C1 segment of cervical spinal cord (tissue), 14 donors: ENCODE data around the gene SOST.

Experiments used
- DNase-seq, 14 donors: peaks; one replicate each; lab custom pipeline; 2025; lab: John Stamatoyannopoulos, UW

SOST gene

DNA sequence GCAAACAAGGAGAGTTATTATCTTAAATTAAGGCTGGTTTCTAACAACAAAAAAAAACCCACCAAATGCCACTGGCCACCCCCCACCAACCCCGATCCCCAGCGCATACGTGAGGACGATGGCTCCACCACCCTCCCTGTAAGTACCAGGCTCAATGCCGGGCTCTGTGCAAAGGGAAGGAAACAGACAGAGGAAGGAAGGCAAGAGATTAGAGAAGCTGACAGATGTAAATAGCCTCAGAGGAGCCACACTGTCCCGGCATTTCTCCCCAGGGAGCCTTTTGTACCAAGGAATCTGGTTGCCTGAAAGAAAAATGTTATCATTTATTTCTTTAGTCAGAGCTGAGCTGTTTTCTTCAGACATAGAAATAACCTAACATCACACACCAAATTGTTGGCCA is 13.1 kb downstream of the SOST start:
- no peak for DNase-seq

DNA sequence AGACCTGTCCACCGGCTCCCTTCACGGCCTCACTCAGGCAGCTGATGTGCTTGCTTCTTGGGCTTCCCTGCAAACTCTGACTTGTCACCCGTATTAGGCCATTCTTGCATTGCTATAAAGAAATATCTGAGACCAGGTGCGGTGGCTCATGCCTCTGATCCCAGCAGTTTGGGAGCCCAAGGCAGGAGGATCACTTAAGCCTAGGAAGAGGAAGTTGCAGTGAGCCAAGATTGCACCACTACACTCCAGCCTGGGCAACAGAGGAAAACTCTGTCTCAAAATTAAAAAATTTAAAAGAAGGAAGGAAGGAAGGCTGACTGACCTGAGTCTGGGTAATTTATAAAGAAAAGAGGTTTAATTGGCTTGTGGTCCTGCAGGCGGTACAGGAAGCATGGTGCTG is 17.0 kb downstream of the SOST start:
- no peak for DNase-seq

DNA sequence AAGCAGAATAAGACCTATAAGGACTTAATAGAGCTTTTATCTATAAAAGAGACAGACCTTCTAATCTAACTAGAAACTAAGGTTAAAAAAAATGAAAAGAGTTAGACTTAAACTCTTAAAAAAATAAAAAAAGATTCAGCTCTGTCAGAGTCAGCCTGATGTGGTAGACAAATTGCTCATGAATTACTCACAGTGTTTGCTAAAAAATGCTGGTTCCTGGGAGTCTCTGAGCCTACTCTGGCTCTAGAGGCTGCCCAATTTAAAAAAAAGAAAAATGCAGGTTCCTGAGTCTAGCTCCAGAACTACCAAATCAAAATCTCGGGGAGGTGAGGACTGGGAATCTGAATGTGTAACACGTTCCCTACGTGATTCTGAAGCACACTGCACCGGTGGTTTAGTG is 18.1 kb downstream of the SOST start:
- no peak for DNase-seq

DNA sequence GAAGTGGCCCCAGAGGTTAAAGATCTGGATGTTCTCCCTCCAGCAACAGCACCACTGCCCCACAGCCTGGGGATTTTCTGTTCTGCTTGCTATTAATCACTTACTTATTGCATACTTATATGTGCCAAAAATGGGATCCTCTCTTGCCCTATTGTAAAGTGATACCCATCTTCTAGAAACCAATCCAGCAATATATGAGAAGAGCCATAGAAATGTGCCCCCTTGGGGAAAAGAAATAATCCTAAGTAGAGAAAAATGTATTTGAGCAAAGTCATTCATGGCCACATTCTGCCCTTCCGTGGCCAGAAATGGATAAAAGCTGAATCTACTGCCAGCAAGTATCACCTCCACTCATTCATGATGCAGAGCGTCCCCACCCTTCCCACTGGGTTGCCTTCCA is 20.9 kb downstream of the SOST start:
- DNase-seq: no peak

DNA sequence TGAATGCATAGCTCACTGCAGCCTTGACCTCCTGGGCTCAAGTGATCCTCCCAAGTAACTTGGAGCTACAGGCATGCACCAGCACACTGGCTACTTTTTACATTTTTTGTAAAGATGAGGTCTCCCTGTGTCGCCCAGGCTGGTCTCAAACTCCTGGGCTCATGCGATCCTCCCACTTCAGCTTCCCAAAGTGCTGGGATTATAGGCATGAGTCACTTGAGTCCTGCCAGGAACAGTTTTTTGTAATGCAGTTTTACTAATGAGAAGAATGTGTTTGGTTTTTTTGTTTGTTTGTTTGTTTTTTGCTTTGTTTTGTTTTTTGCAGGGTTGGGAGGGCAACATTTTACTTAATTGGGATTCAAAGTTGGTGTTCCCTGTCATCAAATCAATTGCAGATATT is 22.2 kb downstream of the SOST start:
- DNase-seq: no peak

DNA sequence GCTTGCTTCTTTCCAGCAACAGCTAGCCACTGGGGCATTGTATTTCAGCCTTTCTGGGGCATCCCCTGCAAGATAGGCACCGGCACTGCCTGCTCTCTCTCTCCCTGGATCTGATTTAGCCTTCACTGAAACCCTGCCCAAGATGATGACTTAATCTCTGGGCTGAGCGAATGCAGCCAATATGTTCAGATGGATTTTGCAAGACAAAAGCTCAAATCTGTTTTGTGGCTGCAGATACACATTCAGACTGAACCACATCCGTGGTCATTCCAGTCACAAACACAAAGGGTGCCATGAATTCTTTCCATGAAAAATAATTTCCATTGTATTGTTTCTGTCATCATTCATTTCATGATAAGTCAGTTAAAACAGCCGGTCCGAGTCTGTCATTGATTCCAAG is 24.2 kb downstream of the SOST start:
- no peak for DNase-seq

DNA sequence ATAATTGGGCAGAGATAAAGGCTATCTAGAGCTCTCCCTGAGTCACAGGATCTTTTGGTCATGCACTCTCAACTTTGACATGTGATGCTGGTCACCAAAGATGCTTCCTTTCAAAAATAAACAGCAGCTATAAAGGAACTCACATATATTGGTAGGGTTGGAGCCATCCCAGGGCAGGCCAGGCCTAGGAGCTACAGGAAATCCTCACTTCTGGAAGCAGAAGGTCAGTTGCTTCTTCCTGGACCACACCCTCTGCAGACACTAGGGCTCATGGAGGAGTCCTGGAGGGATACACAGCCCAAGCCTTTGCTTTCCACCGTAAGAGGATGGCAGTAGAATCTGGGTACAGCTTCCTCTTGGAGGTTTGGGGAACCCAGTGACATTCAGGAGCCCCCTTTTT is 24.6 kb downstream of the SOST start:
- DNase-seq: no peak

DNA sequence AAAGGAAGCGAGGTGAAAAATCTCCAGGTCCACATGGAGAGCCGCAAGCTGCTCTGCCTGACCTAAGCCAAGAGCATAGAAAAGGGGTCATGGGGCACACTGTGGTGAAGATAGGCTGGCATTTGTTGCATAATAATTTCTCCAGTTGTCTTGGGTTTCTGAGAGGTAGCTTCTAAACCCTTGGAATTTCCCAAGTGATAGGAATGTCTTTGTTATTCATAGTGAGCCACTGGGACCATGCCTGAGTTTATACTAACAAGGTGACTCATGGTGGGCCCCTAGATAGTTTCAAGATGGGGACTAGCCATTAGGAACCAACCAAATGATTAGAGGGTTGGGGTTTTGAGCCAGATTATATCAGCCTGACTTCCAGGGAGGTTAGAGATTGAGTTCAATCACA is 25.6 kb downstream of the SOST start:
- DNase-seq: no peak

DNA sequence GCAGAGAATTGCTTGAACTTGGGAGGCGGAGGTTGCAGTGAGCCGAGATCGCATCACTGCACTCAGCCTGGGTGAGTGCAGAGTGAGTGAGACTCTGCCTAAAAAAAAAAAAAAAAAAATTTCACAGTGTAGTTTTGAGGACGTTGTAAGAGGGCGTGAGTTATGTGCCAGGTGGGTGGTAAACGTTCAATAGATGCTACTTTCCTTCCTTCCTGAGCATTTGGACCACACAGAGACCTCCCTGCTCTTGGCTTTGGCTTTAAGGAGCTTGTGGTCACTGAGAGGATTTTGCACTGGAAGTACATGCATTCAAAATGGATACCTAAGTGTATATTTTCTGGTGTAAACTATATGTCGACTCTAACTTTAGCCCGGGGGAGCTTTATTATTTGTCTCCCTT is 30.5 kb downstream of the SOST start:
- no peak for DNase-seq

DNA sequence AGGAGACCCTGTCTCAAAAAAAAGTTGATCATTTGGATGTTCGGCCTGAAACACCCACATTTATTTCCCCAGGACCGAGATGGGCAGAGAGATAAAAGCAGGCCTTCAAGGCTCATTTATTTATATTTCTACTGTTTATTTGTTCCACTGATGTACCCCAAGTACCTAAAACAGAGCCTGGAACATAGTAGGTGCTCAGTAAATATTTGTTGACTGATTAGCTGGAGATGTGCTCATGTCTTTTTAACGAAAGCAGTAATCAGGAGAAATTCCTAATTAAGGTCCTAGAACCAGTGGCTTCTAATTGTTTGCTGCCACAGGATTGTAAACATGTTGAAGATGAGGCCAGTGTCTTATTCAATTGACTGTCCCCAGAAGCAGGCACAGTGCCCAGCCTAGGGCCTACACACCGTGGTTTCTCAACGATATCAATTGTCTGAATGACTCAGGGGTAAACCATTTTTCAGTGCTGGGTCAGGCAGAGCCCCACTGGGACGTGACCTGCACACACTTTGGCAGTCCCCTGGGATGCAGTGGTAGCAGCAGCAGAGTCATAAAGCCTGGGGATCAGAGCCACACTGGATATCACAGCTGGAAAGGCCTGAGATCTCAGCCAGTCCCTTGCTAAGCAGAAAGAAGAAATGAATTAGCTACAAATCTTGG is 34.8 kb downstream of the SOST start:
- no peak for DNase-seq

DNA sequence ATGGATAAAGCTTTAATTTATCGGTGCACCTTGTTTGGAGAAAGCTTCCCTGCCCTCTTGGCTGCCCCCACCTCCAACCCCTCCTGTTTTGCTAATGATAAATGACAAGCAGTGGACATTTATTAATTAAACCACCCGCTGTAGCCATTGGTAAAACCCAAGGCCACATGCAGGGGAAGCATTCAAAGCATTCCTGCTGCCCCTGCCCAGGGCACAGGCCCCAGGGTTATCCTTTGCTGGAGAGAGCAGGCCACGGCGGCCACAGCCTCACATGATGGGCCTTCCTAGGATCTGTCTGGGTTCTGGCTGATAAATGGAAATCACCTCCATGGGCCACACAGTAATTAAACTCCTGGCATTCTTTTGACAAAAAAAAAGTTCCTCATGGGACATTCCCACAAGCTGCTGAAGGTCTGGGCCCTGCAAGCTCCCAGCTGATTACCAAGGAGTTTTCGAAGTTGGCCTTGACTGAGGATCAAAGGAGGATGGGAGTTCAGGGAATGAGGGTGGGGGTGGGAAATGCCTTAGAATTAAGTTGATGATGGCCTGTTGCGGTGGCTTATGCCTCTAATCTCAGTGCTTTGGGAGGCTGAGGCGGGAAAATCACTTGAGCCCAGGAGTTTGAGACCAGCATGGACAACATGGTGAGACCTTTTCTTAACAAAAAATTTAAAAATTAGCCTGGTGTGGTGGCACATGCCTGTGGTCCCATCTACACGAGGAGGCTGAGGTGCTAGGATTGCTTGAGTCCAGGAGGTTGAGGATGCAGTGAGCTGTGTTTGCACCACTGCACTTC is 35.5 kb downstream of the SOST start:
- no peak for DNase-seq

DNA sequence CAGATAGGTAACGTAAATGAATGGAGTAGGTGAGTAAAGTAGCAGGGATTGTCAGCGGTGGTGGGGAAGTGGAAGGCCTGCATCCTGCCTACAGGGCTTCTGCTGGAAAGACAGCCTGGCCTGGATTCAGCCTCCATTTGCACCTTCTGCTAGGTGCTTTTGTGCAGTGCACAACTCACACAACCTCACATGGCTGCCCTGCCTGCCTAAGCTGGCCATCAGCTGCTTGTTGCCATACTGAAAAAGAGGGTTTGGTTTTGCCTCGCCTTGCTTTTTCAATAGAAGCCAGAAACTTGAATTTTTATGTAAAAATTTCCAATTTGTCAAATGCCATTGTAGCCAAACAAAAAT is 36.3 kb downstream of the SOST start:
- DNase-seq: no peak

DNA sequence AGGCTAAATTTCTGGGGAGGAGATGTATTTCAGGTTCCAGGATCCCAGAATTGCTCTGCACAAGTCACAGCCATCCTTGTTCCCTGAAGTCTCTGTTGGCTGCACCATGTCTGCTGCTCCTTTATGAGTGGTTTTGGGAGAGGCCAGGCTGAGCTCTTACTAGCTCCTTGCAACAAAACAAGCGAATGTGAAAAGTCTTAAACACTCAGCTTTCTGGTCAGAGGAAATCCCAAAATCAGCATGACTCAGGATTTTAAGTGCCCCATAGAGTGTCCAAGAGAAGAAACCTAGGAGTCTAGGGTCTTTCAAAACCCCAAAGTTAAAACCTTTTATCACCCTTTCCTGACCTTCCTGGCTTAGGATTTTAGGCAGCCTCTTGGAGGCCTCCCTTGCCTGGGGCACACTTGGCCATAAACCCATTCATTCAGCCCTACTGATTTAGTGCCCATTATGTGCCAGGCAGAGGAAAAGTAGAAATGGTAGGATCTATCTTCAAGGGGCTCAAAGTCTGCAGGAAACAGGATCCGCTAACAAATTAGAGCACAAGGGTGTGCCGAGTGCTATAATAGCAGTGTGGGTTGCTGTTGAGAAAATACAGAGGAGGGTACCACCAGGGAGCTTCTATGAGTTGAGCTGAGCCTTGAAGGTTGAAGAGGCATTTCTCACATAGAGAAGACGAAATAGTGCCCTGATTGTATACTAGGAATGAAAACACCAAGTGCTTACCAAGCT is 36.9 kb downstream of the SOST start:
- DNase-seq: no peak

DNA sequence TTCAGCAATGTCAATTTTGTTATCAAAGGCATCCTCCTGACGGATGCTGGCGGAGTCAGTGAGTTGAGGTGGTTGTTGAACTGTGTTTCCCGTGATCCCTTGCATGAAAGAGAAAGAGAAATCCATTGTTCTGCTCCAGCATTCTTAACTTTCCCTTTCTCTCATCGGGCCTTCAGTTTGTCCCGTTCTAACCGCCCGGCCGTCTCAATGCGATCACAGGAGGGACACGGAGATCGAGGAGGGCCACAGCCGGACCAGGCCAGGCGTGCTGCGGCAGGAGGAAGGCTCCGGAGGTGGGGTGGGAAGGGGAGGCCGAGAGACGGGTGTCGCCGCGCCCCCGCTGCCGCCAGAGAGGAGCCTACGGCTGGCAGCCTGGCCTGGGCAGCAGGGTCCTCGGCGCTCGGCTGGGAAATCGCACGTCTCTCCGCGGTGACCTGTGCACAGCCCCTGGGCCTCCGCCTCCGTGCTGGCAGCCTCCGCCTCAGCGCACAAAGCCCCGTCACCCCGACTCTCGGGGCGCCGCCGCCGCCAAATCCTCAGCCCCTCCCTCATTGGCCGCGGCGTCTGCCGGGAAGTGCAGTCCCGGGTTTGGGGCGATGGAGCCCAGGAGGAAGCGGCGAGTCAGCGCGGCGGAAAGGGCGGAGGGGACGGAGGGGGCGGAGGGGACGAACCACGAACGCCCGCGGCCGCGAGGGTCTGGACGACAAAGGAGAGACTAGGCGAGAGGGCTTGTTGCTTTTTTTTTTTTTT is 38.1 kb downstream of the SOST start:
- DNase-seq: peak in 13 of 14 donors; percentile 45 to 87 (median 70)

DNA sequence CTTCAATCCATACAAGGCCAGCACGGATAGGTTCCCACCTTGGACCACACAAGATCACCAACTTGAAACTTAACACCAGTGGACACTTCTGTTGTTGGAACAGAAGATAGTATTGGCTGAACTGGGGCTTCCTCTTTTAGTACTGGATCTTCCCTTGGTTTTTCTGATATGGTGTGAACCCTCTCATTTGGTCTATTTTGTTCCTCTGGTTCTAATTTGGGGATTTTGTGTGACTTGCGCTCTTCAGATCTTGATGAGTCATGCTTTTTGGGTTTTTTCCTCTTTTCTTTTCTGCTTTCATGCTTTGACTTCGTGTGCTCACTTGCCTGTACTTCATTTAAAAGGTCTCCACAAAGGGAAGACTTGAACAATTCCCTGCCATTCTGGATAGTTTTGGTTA is 39.0 kb downstream of the SOST start:
- DNase-seq: no peak

DNA sequence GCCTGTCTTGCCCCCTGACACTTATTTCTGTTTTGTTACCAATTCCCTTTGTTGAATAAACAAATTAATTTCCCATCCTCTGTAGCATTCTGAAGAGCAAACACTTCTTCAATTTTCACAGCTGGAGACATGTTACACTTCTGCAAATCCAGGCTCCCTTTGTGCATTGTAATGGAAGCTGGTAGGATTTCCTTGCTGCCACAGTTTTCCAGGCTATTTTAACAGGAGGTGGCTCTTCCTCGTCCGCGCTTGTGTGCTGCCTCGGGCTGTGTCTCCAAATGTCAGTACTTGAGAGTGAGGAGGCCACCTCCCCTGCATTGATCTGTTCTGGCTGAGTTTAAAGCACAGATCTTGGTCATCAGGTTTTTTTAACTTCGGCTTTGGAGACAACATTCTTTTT is 40.0 kb downstream of the SOST start:
- DNase-seq: no peak

DNA sequence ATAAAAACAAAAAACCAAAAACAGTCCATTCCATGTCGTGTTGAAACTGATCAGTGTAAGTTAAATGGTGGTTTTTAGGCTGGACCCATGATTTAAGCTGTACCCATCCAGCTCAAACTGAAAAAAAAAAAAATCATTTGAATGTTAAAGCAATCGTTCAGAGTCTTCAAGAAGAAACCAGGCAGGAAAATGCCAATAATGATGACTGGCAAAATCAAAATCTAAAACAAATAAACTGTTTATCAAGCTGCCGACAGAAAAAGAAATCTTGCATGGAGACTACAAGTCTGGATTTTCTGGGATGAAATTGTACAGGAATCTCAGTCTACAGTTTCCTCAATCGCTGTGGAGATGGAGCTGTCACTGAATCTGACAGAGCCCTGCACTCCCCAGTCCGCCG is 40.7 kb downstream of the SOST start:
- DNase-seq: no peak

DNA sequence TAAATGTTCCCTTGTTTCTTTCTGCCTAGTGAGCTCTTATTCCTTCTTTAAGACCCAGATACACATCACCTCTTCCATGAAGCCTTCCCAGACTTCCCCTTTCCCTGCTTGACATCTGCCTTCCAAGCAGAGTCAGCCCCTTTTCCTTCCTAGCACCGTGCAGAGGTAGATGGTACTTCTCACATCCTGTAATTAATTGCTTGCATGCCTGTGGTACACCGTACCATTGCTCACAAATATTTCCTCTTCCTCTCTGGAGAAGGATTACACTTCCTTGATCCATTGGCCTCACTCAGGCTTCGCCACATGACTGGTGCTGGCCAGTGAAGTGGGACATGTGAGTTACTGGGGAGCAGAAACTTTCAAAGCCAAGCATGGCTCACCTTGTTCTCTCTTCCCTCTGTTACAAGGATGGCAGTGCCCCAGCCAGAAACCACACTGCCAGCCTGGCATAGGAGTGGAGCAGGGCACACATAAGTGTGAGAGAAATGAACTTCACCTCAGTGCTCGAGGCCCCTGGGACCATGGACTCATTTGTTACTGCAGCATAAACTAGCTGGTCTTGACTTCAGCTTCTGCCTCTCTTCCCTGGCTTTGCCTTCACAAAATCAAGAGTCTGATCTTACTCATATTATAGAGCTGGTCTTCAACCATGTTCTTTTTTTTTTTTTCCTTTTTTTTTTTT is 44.0 kb downstream of the SOST start:
- no peak for DNase-seq

DNA sequence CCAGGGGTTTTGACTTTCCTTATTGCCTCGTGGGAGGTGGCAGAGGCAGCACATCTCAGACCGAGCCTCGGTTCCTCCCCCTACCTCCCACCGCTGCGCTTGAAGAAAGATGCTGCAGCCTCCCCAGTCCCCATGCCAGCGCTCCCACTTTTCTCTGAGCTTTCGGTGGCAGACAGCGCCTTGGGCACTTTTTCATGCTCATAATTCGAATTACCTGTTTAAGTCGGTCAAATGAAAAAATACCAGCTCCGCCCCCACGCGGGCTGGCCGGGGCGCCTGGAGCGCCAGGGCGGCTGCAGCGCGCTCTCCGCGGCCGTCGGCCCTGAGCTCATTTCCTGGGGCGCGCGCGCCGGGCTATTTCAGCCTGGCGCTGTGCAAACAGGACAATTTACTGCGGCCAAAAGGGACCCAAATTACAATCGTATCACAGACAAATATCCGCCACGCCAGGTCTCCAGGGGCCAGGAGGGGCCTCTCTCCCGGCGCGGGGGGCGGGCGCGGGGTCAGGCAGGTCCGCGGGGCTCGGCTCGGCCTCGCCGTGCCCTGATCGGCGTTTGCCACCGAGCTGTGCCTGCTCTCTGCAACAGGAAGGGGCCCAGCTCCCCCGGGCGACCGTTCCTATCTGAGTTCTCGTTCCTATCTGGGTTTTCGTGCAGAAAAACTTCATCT is 45.0 kb downstream of the SOST start:
- peak in 2 of 14 donors; percentile 27 to 47 for DNase-seq

DNA sequence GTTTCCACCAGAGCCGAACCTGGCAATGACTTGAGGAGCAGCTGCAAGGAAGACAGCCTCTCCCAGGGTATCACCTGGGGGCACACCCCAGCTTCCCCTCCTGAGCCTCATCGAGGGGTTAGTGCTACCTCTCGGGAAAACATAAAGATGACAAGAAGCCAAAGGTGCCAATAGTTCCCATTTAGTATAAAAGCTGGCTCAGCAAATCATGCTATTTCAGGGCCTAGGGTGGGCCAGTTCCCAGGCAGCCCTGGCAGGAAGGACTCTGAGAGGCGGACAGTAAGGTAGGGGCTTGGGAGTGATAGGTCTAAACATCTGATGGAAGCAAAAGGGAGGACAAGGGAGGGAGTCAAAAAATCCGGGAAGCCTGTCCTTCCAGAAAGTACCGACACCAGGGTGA is 46.2 kb downstream of the SOST start:
- no peak for DNase-seq

DNA sequence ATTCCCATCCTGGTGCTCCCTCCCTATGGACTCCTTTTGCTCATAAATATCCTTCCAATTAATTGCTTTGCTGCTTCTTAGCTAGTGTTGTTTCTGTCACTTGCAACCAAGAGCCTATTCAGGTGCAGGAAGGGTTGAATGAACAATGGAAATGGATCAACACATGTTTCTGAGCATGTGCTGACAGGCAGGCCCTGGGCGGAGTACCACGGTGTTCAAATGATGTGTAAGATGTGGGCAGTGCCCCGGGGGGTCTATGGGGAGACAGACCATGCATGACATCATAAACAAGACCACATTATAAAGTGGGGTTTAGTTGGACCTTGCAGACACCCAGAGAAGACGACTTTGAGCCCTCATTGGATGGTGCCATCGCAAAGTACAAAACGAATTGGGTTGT is 48.5 kb downstream of the SOST start:
- DNase-seq: no peak
